ENCODE measurements around the gene FAM131B. TPM values are rescaled to one million over a fixed set of nuclear protein-coding genes. Genes with fewer than 3 reads are reported as not detected.
"Not testable (repeated sequence)": the region's sequence is repeated elsewhere in the genome, so short reads cannot be mapped to it uniquely, and the experiment has no call there.

Gene FAM131B
- total RNA-seq, 1 donor from 2014 or later: 0.48 TPM

- intact Hi-C loops (cut with micrococcal nuclease): no loop called here
Observed at GRCh38 chr7:143395187-143396149, 33.0 kb upstream of the FAM131B start.

GRCh38 chr7:143394777-143395176 is 32.3 kb upstream of the FAM131B start:
- intact Hi-C loops (cut with micrococcal nuclease): no loop called here

- intact Hi-C loops (cut with micrococcal nuclease): no loop called here
Observed at GRCh38 chr7:143394068-143394467, 31.6 kb upstream of the FAM131B start.

GRCh38 chr7:143393267-143394041 is 30.9 kb upstream of the FAM131B start:
- intact Hi-C loops (cut with micrococcal nuclease): no loop called here

- intact Hi-C loops (cut with micrococcal nuclease): no loop called here
Observed at GRCh38 chr7:143392875-143393266, 30.4 kb upstream of the FAM131B start.

- intact Hi-C loops (cut with micrococcal nuclease): not testable (repeated sequence)
Observed at GRCh38 chr7:143392427-143392826, 29.9 kb upstream of the FAM131B start.

GRCh38 chr7:143391462-143392404 is 29.2 kb upstream of the FAM131B start:
- intact Hi-C loops (cut with micrococcal nuclease): no loop called here

- intact Hi-C loops (cut with micrococcal nuclease): no loop called here
Observed at GRCh38 chr7:143390773-143391317, 28.3 kb upstream of the FAM131B start.

- intact Hi-C loops (cut with micrococcal nuclease): no loop called here
Observed at GRCh38 chr7:143390104-143390772, 27.7 kb upstream of the FAM131B start.

- intact Hi-C loops (cut with micrococcal nuclease): loop anchor here (10.0 kb wide), 1 partner anchor 1445 kb away; the partner anchor contains the start of gene TPK1
Observed at GRCh38 chr7:143389316-143390103, 27.0 kb upstream of the FAM131B start.

- intact Hi-C loops (cut with micrococcal nuclease): loop anchor here (10.0 kb wide), 1 partner anchor 1446 kb away; the partner anchor contains the start of gene TPK1
Observed at GRCh38 chr7:143388491-143389101, 26.1 kb upstream of the FAM131B start.

- intact Hi-C loops (cut with micrococcal nuclease): loop anchor here (10.0 kb wide), 1 partner anchor 1447 kb away; the partner anchor contains the start of gene TPK1
Observed at GRCh38 chr7:143388051-143388450, 25.5 kb upstream of the FAM131B start.

GRCh38 chr7:143387156-143387975 is 24.9 kb upstream of the FAM131B start:
- intact Hi-C loops (cut with micrococcal nuclease): loop anchor here (10.0 kb wide), 1 partner anchor 1447 kb away; the partner anchor contains the start of gene TPK1

- intact Hi-C loops (cut with micrococcal nuclease): loop anchor here (10.0 kb wide), 1 partner anchor 1449 kb away; the partner anchor contains the start of gene TPK1
Observed at GRCh38 chr7:143385891-143386781, 23.6 kb upstream of the FAM131B start.

GRCh38 chr7:143384661-143385631 is 22.4 kb upstream of the FAM131B start:
- intact Hi-C loops (cut with micrococcal nuclease): loop anchor here (10.0 kb wide), 1 partner anchor 1450 kb away; the partner anchor contains the start of gene TPK1
